NCI-H82 treated with DMSO at 0.1 percent for 48 hours (cell line): ENCODE measurements around the gene CLEC2D.
"Not testable (repeated sequence)": the region's sequence is repeated elsewhere in the genome, so short reads cannot be mapped to it uniquely, and the experiment has no call there.

Experiments
- DNase-seq: peaks from one replicate; lab custom pipeline; 2025; ENCODE audit not compliant: unreplicated experiment; lab: John Stamatoyannopoulos, UW

The CLEC2D gene

GRCh38 chr12:9725213-9725870 lies 55.8 kb downstream of the CLEC2D start:
- no peak for DNase-seq

- DNase-seq, result no peak
Measured at GRCh38 chr12:9727813-9728212, 58.3 kb downstream of the CLEC2D start.

- DNase-seq, result no peak
Measured at GRCh38 chr12:9729082-9729481, 59.6 kb downstream of the CLEC2D start.

- DNase-seq, result no peak
Measured at GRCh38 chr12:9730011-9730410, 60.5 kb downstream of the CLEC2D start.

GRCh38 chr12:9730591-9730990 lies 61.1 kb downstream of the CLEC2D start:
- no peak for DNase-seq

GRCh38 chr12:9731393-9731792 lies 61.9 kb downstream of the CLEC2D start:
- DNase-seq, result no peak

- no peak for DNase-seq
Measured at GRCh38 chr12:9731797-9732196, 62.3 kb downstream of the CLEC2D start.

GRCh38 chr12:9732921-9733461 lies 63.5 kb downstream of the CLEC2D start, which contains the start of gene CLECL1:
CLECL1 (minus strand) TSS chr12:9733097.
- DNase-seq, result no peak

GRCh38 chr12:9735601-9736000 lies 66.1 kb downstream of the CLEC2D start:
- no peak for DNase-seq

- peak; percentile 4 for DNase-seq
Measured at GRCh38 chr12:9736936-9737705, 67.6 kb downstream of the CLEC2D start.

GRCh38 chr12:9738905-9739304 lies 69.4 kb downstream of the CLEC2D start:
- not testable (repeated sequence) for DNase-seq

- not testable (repeated sequence) for DNase-seq
Measured at GRCh38 chr12:9739404-9740105, 70.0 kb downstream of the CLEC2D start.

GRCh38 chr12:9740106-9740750 lies 70.7 kb downstream of the CLEC2D start:
- DNase-seq, result no peak

- DNase-seq, result no peak
Measured at GRCh38 chr12:9741726-9742125, 72.2 kb downstream of the CLEC2D start.

GRCh38 chr12:9742661-9743060 lies 73.1 kb downstream of the CLEC2D start:
- no peak for DNase-seq

- no peak for DNase-seq
Measured at GRCh38 chr12:9745199-9745598, 75.7 kb downstream of the CLEC2D start.
